GM23338 (cell line): ENCODE data around the gene SRGAP3. TPM values are rescaled to one million over a fixed set of nuclear protein-coding genes. Genes with fewer than 3 reads are reported as not detected.

Experiments
- ATAC-seq: fragments of 200-7000 bp; cut with Tn5 transposase; 3 replicates; pipeline ENCODE4 v1.9.1; 2020
- DNase-seq: peaks from one replicate; pipeline ENCODE4 v3.0.0-alpha.2; 2015; ENCODE audit warnings: low spot score
- H2AFZ ChIP-seq: fragments of 200-600 bp; sonication (generic); 2 replicates; pipeline ENCODE4 v1.8.0; 2016; ENCODE audit warnings: antibody characterized with exemption, mild to moderate bottlenecking, moderate library complexity
- H3F3A ChIP-seq: fragments of 200-600 bp; sonication (generic); replicated peaks from 2 replicates; pipeline ENCODE4 v1.8.0; 2017; ENCODE audit warnings: antibody characterized with exemption, mixed run types, low read depth
- H3K27ac ChIP-seq: fragments of 200-600 bp; sonication (generic); 2 replicates; pipeline ENCODE4 v1.6.1; 2016; ENCODE audit warnings: low read depth
- H3K27me3 ChIP-seq: fragments of 200-600 bp; sonication (generic); 2 replicates; pipeline ENCODE4 v1.8.0; 2016; ENCODE audit warnings: mild to moderate bottlenecking, mixed run types, moderate library complexity; ENCODE audit not compliant: insufficient read depth
- H3K36me3 ChIP-seq: fragments of 200-600 bp; sonication (generic); 2 replicates; pipeline ENCODE4 v1.8.0; 2016; ENCODE audit warnings: mild to moderate bottlenecking; ENCODE audit not compliant: insufficient read depth
- H3K4me1 ChIP-seq: fragments of 200-600 bp; sonication (generic); 2 replicates; pipeline ENCODE4 v1.8.0; 2016; ENCODE audit warnings: mild to moderate bottlenecking, moderate library complexity; ENCODE audit not compliant: insufficient read depth
- H3K4me2 ChIP-seq: fragments of 200-600 bp; sonication (generic); 2 replicates; pipeline ENCODE4 v1.7.1; 2017; ENCODE audit warnings: mixed run types
- H3K4me3 ChIP-seq: fragments of 200-600 bp; sonication (generic); 2 replicates; pipeline ENCODE4 v1.6.1; 2016; ENCODE audit warnings: mixed run types
- H3K79me2 ChIP-seq: fragments of 200-600 bp; sonication (generic); replicated peaks from 2 replicates; pipeline ENCODE4 v1.8.0; 2017; ENCODE audit warnings: mild to moderate bottlenecking; ENCODE audit not compliant: insufficient read depth
- H3K9me2 ChIP-seq: fragments of 200-600 bp; sonication (generic); 2 replicates; pipeline ENCODE4 v1.8.0; 2017; ENCODE audit not compliant: insufficient read depth
- H4K20me1 ChIP-seq: fragments of 200-600 bp; sonication (generic); replicated peaks from 2 replicates; pipeline ENCODE4 v1.8.0; 2017; ENCODE audit warnings: mild to moderate bottlenecking; ENCODE audit not compliant: insufficient read depth
- H3K27ac Mint-ChIP-seq: 2 replicates; pipeline ENCODE4 v1.8.0; 2020; ENCODE audit warnings: inconsistent platforms, mild to moderate bottlenecking, moderate library complexity, mixed read lengths
- H3K27me3 Mint-ChIP-seq: 3 replicates; pipeline ENCODE4 v1.8.0; 2022; ENCODE audit warnings: low read depth, mild to moderate bottlenecking, moderate library complexity, mixed read lengths, inconsistent platforms; ENCODE audit not compliant: insufficient read depth, poor library complexity
- H3K36me3 Mint-ChIP-seq: 3 replicates; pipeline ENCODE4 v1.8.0; 2021; ENCODE audit warnings: low read depth, mild to moderate bottlenecking, inconsistent platforms, moderate library complexity, mixed read lengths
- H3K4me1 Mint-ChIP-seq: 3 replicates; pipeline ENCODE4 v1.8.0; 2020; ENCODE audit warnings: mild to moderate bottlenecking, inconsistent platforms, mixed read lengths
- H3K4me3 Mint-ChIP-seq: 3 replicates; pipeline ENCODE4 v1.8.0; 2021; ENCODE audit warnings: moderate library complexity, mild to moderate bottlenecking, inconsistent platforms, mixed read lengths
- H3K9me3 Mint-ChIP-seq: 3 replicates; pipeline ENCODE4 v1.8.0; 2020; ENCODE audit warnings: moderate library complexity, mild to moderate bottlenecking, inconsistent platforms, mixed read lengths
- EZH2 ChIP-seq: fragments of 200-600 bp; sonication (generic); IDR thresholded peaks from one replicate; pipeline ENCODE4 v1.8.0; 2017; ENCODE audit warnings: antibody characterized with exemption, mild to moderate bottlenecking, low read depth; ENCODE audit not compliant: unreplicated experiment
- NANOG ChIP-seq: IDR thresholded peaks from 2 replicates; pipeline ENCODE4 v1.6.1; 2016; ENCODE audit warnings: antibody characterized with exemption, borderline replicate concordance
- ZNF114 ChIP-seq: fragments of 250-450 bp; sonication (Bioruptor Pico); IDR thresholded peaks from 2 replicates; pipeline ENCODE4 v1.5.0; 2020; ENCODE audit warnings: mild to moderate bottlenecking, moderate library complexity
- ZNF331 ChIP-seq: fragments of 250-450 bp; sonication (Bioruptor Pico); IDR thresholded peaks from 2 replicates; pipeline ENCODE4 v1.5.0; 2020; ENCODE audit warnings: low read depth, mild to moderate bottlenecking, moderate library complexity
- polyA plus RNA-seq: library from polyadenylated mRNA; unstranded; fragments of >200 nt; fragmentation: Nextera tagmentation; extraction: Ambion mirVana; gene quantifications from 2 replicates; pipeline ENCODE4 v1.2.1, GENCODE V29; 2016
- total RNA-seq: library from RNA; depleted of rRNA; stranded (reverse); fragments of >200 nt; shearing (Covaris generic); gene quantifications from 2 replicates; pipeline ENCODE4 v1.2.3, GENCODE V29; 2014
- TF ChIP-seq, protein P1 (sequence below): IDR thresholded peaks from 2 replicates; pipeline ENCODE4 v1.6.1; 2016; ENCODE audit warnings: antibody characterized with exemption
- TF ChIP-seq, protein P2 (sequence below), 2 experiments: fragments of 200-600 bp in 1 of 2; sonication (generic) in 1 of 2; conservative IDR thresholded peaks; 2 replicates each; pipeline versions ENCODE4 v1.5.1 to v1.6.1; 2016 to 2017; ENCODE audit warnings: antibody characterized with exemption in 2 of 2, low read depth in 2 of 2, mild to moderate bottlenecking in 2 of 2, moderate library complexity in 1 of 2
- TF ChIP-seq, protein P3 (sequence below): IDR thresholded peaks from one replicate; pipeline ENCODE4 v1.6.1; 2018; ENCODE audit warnings: antibody characterized with exemption; ENCODE audit not compliant: unreplicated experiment

SRGAP3 gene
- total and polyA plus RNA-seq, 2 experiments from 2014 or later: 6.4 to 9.4 TPM

DNA sequence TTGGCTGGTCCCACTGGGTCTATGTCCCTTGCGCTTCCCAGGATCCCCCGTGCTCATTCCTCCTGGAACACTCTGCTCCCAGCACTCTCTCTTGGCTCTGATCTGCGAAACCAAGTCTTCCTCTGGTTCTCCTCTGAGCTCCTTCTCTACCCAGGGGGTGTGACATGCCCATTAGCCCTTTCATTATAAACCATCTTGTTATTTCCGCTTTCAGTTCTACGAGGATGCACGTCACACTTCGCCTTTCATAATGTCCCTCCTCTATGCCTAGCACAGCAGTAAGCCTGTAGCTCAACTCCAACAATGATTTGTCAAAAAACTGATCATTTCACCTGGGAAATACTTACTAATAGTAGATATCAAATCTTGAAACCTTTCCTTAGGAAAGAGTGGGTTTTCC is 234.2 kb downstream of the SRGAP3 start (continued):
- TF ChIP-seq, protein P1, sequence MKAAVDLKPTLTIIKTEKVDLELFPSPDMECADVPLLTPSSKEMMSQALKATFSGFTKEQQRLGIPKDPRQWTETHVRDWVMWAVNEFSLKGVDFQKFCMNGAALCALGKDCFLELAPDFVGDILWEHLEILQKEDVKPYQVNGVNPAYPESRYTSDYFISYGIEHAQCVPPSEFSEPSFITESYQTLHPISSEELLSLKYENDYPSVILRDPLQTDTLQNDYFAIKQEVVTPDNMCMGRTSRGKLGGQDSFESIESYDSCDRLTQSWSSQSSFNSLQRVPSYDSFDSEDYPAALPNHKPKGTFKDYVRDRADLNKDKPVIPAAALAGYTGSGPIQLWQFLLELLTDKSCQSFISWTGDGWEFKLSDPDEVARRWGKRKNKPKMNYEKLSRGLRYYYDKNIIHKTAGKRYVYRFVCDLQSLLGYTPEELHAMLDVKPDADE: no peak
- TF ChIP-seq, protein P2, sequence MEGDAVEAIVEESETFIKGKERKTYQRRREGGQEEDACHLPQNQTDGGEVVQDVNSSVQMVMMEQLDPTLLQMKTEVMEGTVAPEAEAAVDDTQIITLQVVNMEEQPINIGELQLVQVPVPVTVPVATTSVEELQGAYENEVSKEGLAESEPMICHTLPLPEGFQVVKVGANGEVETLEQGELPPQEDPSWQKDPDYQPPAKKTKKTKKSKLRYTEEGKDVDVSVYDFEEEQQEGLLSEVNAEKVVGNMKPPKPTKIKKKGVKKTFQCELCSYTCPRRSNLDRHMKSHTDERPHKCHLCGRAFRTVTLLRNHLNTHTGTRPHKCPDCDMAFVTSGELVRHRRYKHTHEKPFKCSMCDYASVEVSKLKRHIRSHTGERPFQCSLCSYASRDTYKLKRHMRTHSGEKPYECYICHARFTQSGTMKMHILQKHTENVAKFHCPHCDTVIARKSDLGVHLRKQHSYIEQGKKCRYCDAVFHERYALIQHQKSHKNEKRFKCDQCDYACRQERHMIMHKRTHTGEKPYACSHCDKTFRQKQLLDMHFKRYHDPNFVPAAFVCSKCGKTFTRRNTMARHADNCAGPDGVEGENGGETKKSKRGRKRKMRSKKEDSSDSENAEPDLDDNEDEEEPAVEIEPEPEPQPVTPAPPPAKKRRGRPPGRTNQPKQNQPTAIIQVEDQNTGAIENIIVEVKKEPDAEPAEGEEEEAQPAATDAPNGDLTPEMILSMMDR (conservative IDR thresholded peaks at IDR 0.05; ENCODE audit: low read depth in 2 of 2): no peak
- no peak for TF ChIP-seq ZNF114 (CRISPR knock-in tag)
- TF ChIP-seq ZNF331 (CRISPR knock-in tag): no peak
- TF ChIP-seq NANOG: no peak

DNA sequence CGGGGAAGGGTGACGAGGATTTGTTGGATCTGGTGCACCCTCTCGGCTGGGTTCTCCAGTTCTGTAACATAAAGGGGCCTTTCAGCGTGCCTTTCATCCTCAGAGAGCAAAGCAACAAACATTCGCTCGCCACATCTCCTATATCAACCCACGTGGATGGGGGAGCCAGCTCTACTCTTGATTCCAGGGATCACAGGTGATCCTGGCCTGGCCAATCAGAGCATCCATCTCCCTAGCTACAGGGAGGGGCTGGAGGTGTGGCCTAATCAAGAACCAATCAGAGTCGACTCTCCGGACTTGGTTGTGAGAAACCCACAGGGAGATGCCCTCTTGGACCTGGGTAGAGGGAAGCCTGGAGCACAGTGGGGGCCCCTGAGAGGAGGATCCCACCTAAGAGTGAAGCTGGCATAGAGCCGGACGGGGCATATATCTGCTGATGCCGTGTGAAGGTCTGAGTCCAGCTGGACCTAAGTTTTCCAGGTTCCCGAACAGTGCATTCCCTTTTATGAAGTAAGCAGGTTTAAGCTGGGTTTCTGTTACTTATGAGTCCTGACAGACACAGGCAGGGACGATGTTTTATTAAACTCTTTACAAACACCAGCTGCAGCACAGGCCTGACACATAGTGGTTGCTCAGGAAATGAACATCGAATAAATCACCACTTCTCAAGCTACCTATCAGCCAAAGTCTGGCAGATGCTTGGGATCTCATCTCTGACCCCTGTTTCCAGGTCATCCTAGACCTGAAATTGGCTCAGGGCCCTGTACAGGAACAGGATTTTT is 235.5 kb downstream of the SRGAP3 start:
- DNase-seq (no peak), ATAC-seq (no peak)
- Histone ChIP-seq H4K20me1 (no peaks in the 10 kb centered on the region), H3K27me3 (no peaks in the 10 kb centered on the region), H3K36me3 (no peaks in the 10 kb centered on the region), H3K4me3 (no peak overlapping the region), H3K9me2 (no peaks in the 10 kb centered on the region), H3K27ac (no peak overlapping the region), H3K4me1 (no peaks in the 10 kb centered on the region), H2AFZ (no peak overlapping the region), H3F3A (no peaks in the 10 kb centered on the region), H3K4me2 (no peak overlapping the region), H3K79me2 (no peaks in the 10 kb centered on the region)
- Mint-ChIP-seq H3K27me3 (peaks cover 4% of the 10 kb centered on the region), H3K4me3 (no peak overlapping the region), H3K4me1 (no peaks in the 10 kb centered on the region; the same call in 2 of the 3 replicates), H3K36me3 (peaks cover 6% of the 10 kb centered on the region), H3K9me3 (no peaks in the 10 kb centered on the region), H3K27ac (no peak overlapping the region)
- TF ChIP-seq NANOG: no peak
- TF ChIP-seq, protein P3, sequence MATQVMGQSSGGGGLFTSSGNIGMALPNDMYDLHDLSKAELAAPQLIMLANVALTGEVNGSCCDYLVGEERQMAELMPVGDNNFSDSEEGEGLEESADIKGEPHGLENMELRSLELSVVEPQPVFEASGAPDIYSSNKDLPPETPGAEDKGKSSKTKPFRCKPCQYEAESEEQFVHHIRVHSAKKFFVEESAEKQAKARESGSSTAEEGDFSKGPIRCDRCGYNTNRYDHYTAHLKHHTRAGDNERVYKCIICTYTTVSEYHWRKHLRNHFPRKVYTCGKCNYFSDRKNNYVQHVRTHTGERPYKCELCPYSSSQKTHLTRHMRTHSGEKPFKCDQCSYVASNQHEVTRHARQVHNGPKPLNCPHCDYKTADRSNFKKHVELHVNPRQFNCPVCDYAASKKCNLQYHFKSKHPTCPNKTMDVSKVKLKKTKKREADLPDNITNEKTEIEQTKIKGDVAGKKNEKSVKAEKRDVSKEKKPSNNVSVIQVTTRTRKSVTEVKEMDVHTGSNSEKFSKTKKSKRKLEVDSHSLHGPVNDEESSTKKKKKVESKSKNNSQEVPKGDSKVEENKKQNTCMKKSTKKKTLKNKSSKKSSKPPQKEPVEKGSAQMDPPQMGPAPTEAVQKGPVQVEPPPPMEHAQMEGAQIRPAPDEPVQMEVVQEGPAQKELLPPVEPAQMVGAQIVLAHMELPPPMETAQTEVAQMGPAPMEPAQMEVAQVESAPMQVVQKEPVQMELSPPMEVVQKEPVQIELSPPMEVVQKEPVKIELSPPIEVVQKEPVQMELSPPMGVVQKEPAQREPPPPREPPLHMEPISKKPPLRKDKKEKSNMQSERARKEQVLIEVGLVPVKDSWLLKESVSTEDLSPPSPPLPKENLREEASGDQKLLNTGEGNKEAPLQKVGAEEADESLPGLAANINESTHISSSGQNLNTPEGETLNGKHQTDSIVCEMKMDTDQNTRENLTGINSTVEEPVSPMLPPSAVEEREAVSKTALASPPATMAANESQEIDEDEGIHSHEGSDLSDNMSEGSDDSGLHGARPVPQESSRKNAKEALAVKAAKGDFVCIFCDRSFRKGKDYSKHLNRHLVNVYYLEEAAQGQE: no peak
- TF ChIP-seq, protein P2 (conservative IDR thresholded peaks at IDR 0.05; ENCODE audit: low read depth in 2 of 2): peak in 1 of 2 experiments; percentile 24; a peak in 2 of 4 replicates
- TF ChIP-seq EZH2: no peak
